Activated naive CD4-positive, alpha-beta T cell treated with anti-CD3 and anti-CD28 coated beads for 36 hours (primary cell): ENCODE results near the gene TXNDC11. TPM values are rescaled to one million over a fixed set of nuclear protein-coding genes. Genes with fewer than 3 reads are reported as not detected.
A peak's percentile ranks its signal among the peaks of the same experiment; 100 is the strongest.

Experiments used
- CTCF ChIA-PET: fragments of 350-600 bp; sonication (Branson Sonifier 250); formaldehyde crosslinking; loops from one replicate; lab custom pipeline; 2021; ENCODE audit warnings: antibody characterized with exemption; lab: Charles Lee
- DNase-seq: peaks from one replicate; pipeline ENCODE4 v3.0.0-alpha.2; 2020
- H3K27ac Mint-ChIP-seq: one replicate; pipeline ENCODE4 v1.8.0; 2021; ENCODE audit warnings: mild to moderate bottlenecking, mixed read lengths
- H3K27me3 Mint-ChIP-seq: one replicate; pipeline ENCODE4 v1.8.0; 2021; ENCODE audit warnings: low read depth, mixed read lengths
- H3K36me3 Mint-ChIP-seq: one replicate; pipeline ENCODE4 v1.8.0; 2021; ENCODE audit warnings: low read depth, mixed read lengths
- H3K4me1 Mint-ChIP-seq: one replicate; pipeline ENCODE4 v1.8.0; 2021; ENCODE audit warnings: low read depth, mixed read lengths
- H3K4me3 Mint-ChIP-seq: one replicate; pipeline ENCODE4 v1.8.0; 2021; ENCODE audit warnings: mild to moderate bottlenecking, moderate library complexity, mixed read lengths
- H3K9me3 Mint-ChIP-seq: one replicate; pipeline ENCODE4 v1.8.0; 2021; ENCODE audit warnings: mixed read lengths
- intact Hi-C: fragments of 100-400 bp; cut with micrococcal nuclease; formaldehyde crosslinking; loops from one replicate; pipeline ENCODE4 v1.15.1; 2023
- total RNA-seq, 2 experiments: library from RNA; stranded (reverse); gene quantifications; one replicate each; pipeline ENCODE4 v1.2.3, GENCODE V29; 2021

Gene TXNDC11
- total RNA-seq, 2 experiments from 2014 or later: 24.6 to 25.5 TPM

DNA sequence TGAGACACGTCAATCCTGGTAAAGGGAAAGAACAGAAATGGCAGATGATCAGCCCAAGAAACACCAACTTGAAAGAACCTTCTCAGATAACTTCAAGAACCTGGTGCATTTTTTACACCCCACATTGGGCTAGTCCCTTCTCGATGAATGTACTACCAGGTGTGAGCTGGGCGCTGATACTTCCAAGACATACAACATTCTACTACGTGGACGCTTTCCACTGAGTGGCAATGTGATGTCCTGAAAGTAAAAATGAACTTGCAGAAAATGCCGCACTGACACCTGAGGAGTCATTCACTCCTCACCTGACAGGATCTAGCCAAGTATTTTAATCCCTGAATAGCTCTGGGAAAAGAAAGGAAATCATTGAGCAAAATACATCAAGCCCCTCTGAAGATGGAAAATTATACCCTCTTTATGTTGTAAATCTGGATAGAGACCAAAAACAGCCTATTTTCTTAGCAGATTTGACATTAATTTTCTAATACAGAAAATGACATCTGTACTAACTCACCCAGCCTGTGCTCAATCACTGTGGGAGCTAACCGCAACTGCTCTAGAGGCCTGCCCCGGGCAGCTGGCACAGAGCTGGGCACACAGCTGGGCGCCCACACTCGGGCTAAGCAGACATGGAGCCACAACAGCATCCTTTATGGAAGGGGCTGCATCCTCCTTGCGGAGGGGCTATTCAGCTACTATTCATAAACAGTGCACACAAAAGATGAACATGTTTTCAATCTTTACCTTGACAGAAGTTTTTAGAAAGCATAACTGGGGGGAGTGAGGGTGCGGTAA lies 58.2 kb downstream of the TXNDC11 start:
- no peak for DNase-seq
- CTCF ChIA-PET: interaction anchor here (1.1 kb wide), 1 partner anchor 35 kb away, joined by 3 read pairs; no protein-coding TSS in a partner anchor
- Mint-ChIP-seq H3K27me3 (no peaks in the 10 kb centered on the region), H3K36me3 (peaks cover 25% of the 10 kb centered on the region), H3K4me1 (peaks cover 49% of the 10 kb centered on the region), H3K9me3 (no peaks in the 10 kb centered on the region), H3K27ac (no peak overlapping the region), H3K4me3 (no peak overlapping the region)
- intact Hi-C loops: no loop called here

DNA sequence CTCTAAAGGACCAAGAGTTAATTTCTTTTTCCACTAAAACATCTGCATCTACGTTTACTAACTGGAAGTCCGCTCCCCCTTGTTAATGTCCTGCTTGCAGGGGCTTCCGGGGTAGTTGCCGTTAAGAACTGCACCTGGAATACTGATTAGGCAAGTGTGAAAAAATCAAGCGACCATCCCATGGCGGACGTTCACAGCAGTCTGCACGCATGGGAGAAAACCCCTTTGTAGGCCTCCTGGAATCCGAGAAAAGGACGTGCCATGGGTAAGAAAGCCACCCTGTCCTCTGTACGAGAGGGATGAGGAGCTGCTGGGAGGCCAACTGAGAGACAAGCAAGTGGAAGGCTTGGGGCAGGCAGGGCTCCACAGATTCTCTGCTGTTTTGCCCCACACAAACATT lies 59.5 kb downstream of the TXNDC11 start:
- Mint-ChIP-seq H3K27me3 (no peaks in the 10 kb centered on the region), H3K4me3 (no peak overlapping the region), H3K27ac (peak overlapping the region; percentile 42), H3K9me3 (no peaks in the 10 kb centered on the region), H3K4me1 (peaks cover 50% of the 10 kb centered on the region), H3K36me3 (peaks cover 25% of the 10 kb centered on the region)
- DNase-seq: no peak
- intact Hi-C loops: no loop called here
- CTCF ChIA-PET: no interaction called here

DNA sequence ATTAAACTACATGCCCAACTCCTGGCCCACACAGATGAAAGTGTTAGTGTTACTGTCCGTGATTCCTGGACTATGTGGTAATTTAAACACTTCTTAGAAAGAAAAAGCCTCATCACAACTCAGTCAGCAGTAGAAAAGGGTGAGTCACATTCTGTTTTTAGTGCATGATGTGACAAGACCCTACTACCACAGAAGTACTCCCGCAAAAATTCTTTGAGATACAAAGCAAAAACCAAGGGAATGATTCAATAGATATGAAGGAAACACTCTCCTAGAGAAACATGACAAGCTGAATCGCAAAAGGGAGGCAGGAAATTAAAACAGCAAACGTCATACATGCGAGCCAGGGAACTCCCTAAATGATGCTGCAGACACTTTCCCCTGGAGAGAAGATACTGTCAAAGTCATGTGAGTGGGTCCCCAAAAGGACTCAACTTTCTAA lies 60.0 kb downstream of the TXNDC11 start:
- H3K27me3 Mint-ChIP-seq: no peaks in the 10 kb centered on the region
- H3K27ac Mint-ChIP-seq: peak overlapping the region; percentile 42
- intact Hi-C loops: no loop called here
- peaks cover 26% of the 10 kb centered on the region for H3K36me3 Mint-ChIP-seq
- peaks cover 55% of the 10 kb centered on the region for H3K4me1 Mint-ChIP-seq
- H3K4me3 Mint-ChIP-seq: no peak overlapping the region
- no peaks in the 10 kb centered on the region for H3K9me3 Mint-ChIP-seq
- CTCF ChIA-PET: interaction anchor here (1.1 kb wide), 1 partner anchor 31 kb away, joined by 3 read pairs; no protein-coding TSS in a partner anchor
- no peak for DNase-seq

DNA sequence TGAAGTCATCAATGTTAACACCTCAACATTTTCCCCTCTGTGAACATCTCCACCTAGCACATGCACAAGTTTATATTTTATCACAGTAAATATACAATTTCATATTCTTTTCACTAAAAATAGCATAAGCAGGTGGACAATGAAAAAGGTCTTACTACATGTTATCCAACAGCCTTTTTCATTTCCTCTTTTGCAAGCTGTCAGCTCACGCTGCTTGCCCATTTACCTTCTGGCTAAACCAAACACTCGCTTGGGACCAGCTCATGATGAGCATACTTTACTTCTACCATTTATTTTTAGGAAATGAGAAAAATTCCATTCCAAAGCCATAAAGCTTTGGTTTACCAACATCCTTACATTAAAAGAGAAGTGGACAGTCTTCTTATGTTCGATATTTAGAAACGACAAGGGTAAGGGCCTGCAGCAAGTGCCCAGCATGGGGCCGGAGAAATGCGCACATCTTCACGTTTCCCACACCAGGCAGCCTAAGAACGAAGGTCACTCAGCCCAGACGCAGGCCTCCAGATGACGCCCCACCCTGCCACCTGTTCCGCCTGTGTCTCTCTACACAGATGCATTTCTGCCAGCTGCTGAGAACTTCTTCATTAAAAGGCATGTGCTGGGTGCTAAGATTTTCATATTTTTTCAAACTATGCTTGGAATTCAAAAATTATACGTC lies 60.5 kb downstream of the TXNDC11 start:
- intact Hi-C loops: no loop called here
- no peaks in the 10 kb centered on the region for H3K9me3 Mint-ChIP-seq
- H3K36me3 Mint-ChIP-seq: peaks cover 25% of the 10 kb centered on the region
- CTCF ChIA-PET: interaction anchor here (1.1 kb wide), 1 partner anchor 32 kb away, joined by 3 read pairs; no protein-coding TSS in a partner anchor
- H3K27ac Mint-ChIP-seq: peak overlapping the region; percentile 91
- H3K4me3 Mint-ChIP-seq: no peak overlapping the region
- H3K4me1 Mint-ChIP-seq: peaks cover 58% of the 10 kb centered on the region
- H3K27me3 Mint-ChIP-seq: no peaks in the 10 kb centered on the region
- DNase-seq: no peak

DNA sequence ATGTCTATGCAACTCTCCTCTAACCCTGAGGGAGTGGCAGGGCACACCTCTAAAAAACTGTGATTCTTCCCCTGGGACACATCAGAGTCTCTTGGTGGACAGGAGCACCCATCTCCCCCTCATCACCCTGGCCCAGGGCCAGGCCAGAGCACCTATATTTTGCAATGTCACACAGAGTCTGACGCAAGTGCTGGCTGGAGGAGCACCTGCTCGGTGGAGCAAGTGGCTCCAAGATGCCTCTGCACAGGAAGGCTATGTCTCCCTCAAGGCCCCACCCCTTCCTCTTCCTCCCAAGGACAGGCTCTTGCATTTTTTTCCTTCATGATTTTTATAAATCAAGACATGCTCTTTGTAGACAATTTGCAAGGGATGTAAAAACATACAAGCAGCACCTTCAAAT lies 61.1 kb downstream of the TXNDC11 start:
- no peak for DNase-seq
- H3K36me3 Mint-ChIP-seq: peaks cover 23% of the 10 kb centered on the region
- H3K27me3 Mint-ChIP-seq: no peaks in the 10 kb centered on the region
- H3K4me3 Mint-ChIP-seq: no peak overlapping the region
- H3K27ac Mint-ChIP-seq: peak overlapping the region; percentile 91
- intact Hi-C loops: no loop called here
- H3K4me1 Mint-ChIP-seq: peaks cover 61% of the 10 kb centered on the region
- no peaks in the 10 kb centered on the region for H3K9me3 Mint-ChIP-seq
- CTCF ChIA-PET: interaction anchor here (1.1 kb wide), 1 partner anchor 33 kb away, joined by 3 read pairs; no protein-coding TSS in a partner anchor

DNA sequence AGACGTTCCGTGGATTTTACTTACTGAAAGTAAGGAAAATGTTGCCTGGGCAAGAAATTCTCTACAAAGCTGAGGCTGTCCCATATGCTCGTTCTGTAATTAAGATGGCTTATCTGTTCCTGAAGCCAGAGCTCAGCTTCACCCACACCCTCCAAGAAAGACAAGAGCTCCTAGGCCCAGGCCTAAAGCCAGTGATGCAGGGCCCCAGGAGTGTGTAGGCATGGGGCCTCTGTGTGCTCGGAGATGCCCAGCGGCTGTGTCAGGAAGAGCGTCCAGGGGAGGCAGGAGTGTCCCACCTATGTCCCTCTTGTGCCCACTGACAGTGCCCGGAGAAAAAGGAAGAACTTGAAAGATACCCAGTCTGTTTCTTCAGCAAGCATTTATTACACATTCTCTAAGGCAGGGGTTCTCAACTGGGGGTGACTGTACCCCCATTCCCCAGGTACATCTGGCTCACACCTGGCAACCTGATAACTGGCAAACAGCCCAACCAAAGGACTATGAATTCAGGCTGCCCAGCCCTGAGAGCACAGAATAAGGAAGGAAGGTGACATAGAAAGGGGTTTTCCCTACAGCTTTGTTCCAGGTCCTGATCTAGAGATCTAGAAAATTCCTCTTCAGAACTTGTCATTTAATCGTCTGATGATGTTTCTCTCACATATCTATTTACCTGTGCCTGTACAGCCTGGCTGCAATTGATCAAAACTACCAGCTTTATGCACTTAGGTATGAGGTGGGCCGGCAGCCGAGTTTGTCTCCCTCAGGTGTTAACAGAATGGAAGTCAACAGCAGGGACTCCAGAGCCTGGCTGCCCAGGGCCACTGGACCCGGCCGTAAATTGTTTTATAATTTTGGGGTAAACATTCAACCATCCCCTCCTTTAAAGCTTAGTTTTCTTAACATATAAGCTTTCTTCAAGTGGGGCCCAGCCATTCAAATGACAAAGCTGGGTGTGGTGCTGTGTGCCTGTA lies 62.4 kb downstream of the TXNDC11 start:
- Mint-ChIP-seq H3K4me1 (peaks cover 66% of the 10 kb centered on the region), H3K4me3 (no peak overlapping the region), H3K9me3 (no peaks in the 10 kb centered on the region), H3K27ac (peak overlapping the region; percentile 91), H3K27me3 (no peaks in the 10 kb centered on the region), H3K36me3 (peaks cover 22% of the 10 kb centered on the region)
- DNase-seq: no peak
- intact Hi-C loops: no loop called here
- CTCF ChIA-PET: interaction anchor here (0.9 to 1.4 kb wide), 2 partner anchors 35 to 112 kb away, joined by 3 to 4 read pairs; no protein-coding TSS in a partner anchor

DNA sequence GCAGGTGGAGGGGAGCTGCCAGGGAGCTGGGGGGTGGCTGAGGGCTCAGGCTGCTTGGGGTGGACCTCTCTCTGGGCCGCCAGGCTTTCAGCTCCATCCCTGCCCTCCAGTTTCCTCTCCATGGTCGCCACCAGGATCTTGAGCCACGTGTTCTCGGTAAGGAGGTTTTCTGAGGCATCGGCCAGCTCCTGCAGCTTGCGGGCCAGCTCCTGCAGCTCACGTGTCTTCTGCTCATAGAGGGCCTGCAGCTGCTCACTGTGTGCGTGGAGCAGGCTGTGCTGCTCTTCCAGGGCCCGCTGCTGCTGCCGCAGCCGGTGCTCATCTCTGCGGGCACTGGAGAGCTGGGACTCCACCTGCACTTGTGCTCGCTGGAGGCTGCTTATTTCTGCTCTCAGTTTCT lies 63.4 kb downstream of the TXNDC11 start:
- Mint-ChIP-seq H3K27ac (no peak overlapping the region), H3K4me1 (peaks cover 71% of the 10 kb centered on the region), H3K27me3 (no peaks in the 10 kb centered on the region), H3K4me3 (no peak overlapping the region), H3K36me3 (peaks cover 22% of the 10 kb centered on the region), H3K9me3 (no peaks in the 10 kb centered on the region)
- CTCF ChIA-PET: interaction anchor here (0.9 to 1.4 kb wide), 2 partner anchors 36 to 147 kb away, joined by 4 to 7 read pairs; no protein-coding TSS in a partner anchor
- intact Hi-C loops: no loop called here
- no peak for DNase-seq

DNA sequence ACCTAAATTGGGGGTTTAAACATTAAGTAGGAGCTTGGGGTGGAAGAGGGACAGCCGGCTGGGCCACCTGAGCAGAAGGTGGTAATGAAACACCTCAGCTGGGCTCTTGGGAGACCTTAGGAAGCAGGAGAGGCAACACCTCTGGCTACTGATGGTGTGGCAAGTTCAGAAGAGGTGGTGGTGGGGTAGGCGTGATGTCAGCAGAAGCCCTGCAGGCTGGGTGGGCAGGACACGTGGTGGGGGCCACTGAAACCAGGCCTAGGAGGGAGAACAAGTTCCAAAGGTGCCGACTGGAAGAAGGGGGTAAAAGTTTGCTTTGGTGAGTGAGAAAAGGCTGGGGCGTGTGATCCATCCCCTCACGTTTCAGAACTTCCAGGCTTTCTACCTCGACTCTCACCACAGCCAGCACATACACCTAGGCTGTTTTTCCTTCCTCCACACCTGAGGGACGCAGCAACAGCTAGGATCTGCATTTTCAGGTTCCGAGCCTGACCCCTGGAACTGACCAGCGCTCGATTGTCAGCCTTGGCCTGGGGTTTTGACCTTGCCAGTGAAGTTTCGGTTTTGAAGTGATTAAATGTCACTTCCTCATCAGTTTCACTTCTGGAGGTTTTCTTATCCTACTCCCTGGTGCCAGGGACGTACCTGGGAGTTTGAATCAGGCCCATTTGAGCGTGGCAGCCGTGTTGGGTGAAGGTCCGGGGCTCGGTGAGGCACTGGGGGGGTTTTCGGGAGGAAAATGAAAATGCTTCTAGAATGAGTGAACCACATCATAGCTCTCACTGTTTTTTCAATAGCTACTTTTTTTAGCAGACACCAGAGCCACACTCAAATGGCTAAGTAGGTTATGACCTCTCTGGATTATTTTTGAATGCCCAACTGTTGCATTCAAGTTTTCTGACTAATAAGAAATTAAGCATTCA lies 64.4 kb downstream of the TXNDC11 start:
- DNase-seq: no peak

DNA sequence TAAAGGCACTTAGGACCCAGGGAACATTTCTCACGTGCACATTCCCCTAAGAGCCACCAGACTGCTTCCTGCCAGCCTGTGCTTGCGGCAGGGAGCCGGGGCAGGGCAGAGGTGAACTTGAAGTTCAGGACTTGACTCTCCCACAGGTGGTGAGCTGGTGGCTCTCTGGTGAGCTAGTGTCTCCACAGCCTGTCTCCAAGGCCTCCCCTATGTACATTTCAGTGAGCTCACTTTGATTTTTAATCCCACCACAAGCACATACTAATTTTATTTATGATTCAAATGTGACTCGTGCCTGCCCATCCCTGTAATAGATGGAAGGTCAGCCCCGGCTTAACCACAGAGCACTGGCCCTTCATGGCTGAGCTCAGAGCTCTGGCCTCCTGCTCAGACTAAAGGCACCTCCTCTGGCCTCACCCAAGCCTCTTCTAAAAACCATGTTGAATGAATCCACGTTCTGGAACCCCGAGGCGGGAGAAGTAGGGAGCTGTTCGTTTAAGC lies 65.2 kb downstream of the TXNDC11 start:
- no peaks in the 10 kb centered on the region for H3K27me3 Mint-ChIP-seq
- peak overlapping the region; percentile 38 for H3K27ac Mint-ChIP-seq
- H3K4me3 Mint-ChIP-seq: no peak overlapping the region
- CTCF ChIA-PET: no interaction called here
- H3K4me1 Mint-ChIP-seq: peaks cover 74% of the 10 kb centered on the region
- DNase-seq: no peak
- intact Hi-C loops: no loop called here
- H3K36me3 Mint-ChIP-seq: peaks cover 16% of the 10 kb centered on the region
- H3K9me3 Mint-ChIP-seq: no peaks in the 10 kb centered on the region

More for the DNA sequence above, 64.4 kb downstream of the TXNDC11 start:
- CTCF ChIA-PET: interaction anchor here (0.9 kb wide), 1 partner anchor 146 kb away, joined by 7 read pairs; no protein-coding TSS in a partner anchor
- Mint-ChIP-seq H3K27ac (peak overlapping the region; percentile 38), H3K4me3 (peak overlapping the region; percentile 6), H3K4me1 (peaks cover 74% of the 10 kb centered on the region), H3K27me3 (no peaks in the 10 kb centered on the region), H3K36me3 (peaks cover 17% of the 10 kb centered on the region), H3K9me3 (no peaks in the 10 kb centered on the region)
- intact Hi-C loops: no loop called here

DNA sequence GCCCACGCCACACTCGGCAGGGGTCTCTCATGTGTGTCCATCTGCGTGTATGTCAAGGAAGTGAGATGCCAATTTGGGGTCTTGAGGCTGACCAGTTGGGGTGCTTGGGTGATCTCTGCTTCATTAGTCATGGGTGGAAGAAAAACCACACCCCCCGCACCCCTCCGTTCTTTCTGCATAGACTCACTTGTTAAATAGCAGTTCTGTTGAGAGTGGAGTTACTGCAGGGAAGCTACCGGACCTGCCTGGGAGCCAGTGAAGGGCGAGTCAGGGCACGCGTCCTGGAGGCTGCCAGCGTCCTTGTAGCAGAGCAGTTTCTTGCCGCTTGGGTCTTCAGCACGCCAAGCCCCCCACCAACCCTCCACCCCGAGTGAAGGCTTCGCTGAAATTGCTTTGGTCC lies 65.9 kb downstream of the TXNDC11 start:
- CTCF ChIA-PET: no interaction called here
- Mint-ChIP-seq H3K27me3 (no peaks in the 10 kb centered on the region), H3K4me1 (peaks cover 74% of the 10 kb centered on the region), H3K9me3 (no peaks in the 10 kb centered on the region), H3K27ac (peak overlapping the region; percentile 38), H3K36me3 (peaks cover 16% of the 10 kb centered on the region), H3K4me3 (no peak overlapping the region)
- intact Hi-C loops: no loop called here
- DNase-seq: no peak
